Right lobe of liver (tissue), 6 donors: ENCODE data around the gene TECR. TPM values are rescaled to one million over a fixed set of nuclear protein-coding genes. Genes with fewer than 3 reads are reported as not detected.
"Not testable (repeated sequence)": the region's sequence is repeated elsewhere in the genome, so short reads cannot be mapped to it uniquely, and the experiment has no call there.

Experiments used
- ATAC-seq, 4 donors: fragments of 200-7000 bp; cut with Tn5 transposase; one replicate each; pipeline ENCODE4 v1.9.1; 2020; ENCODE audit warnings: mild to moderate bottlenecking in 4 of 4, moderate library complexity in 4 of 4
- DNase-seq, 3 donors: peaks; one replicate each; pipeline ENCODE4 v3.0.0-alpha.2; 2020
- H3K27ac ChIP-seq, 3 donors: fragments of 200-600 bp; one replicate each; pipeline ENCODE4 v1.8.0; 2022
- H3K27me3 ChIP-seq, 2 donors: fragments of 200-600 bp; one replicate each; pipeline ENCODE4 v1.8.0; 2022
- H3K36me3 ChIP-seq, 4 donors: fragments of 200-600 bp; sonication (generic) in 1 of 4; one replicate each; pipeline versions ENCODE4 v1.5.1 to v1.8.0; 2017 to 2022; ENCODE audit warnings: control low read depth in 1 of 4
- H3K4me1 ChIP-seq, 4 donors: fragments of 200-600 bp; sonication (generic) in 1 of 4; one replicate each; pipeline versions ENCODE4 v1.5.1 to v1.8.0; 2017 to 2022; ENCODE audit warnings: control low read depth in 1 of 4
- H3K4me3 ChIP-seq, 3 donors: fragments of 200-600 bp; one replicate each; pipeline ENCODE4 v1.8.0; 2022
- H3K9me3 ChIP-seq, 4 donors: fragments of 200-600 bp; sonication (generic) in 1 of 4; one replicate each; pipeline versions ENCODE4 v1.5.1 to v1.8.0; 2017 to 2022; ENCODE audit warnings: control low read depth in 1 of 4
- CTCF ChIP-seq, 4 donors: fragments of 200-600 bp in 3 of 4; fragments of 450-650 bp in 1 of 4; IDR thresholded peaks; one replicate each; pipeline versions ENCODE4 v1.5.1 to v1.8.0; 2016 to 2022; ENCODE audit warnings: antibody characterized with exemption in 4 of 4, mild to moderate bottlenecking in 2 of 4
- POLR2A ChIP-seq: fragments of 450-650 bp; IDR thresholded peaks from one replicate; pipeline ENCODE4 v1.6.1; 2017; ENCODE audit warnings: antibody characterized with exemption, mild to moderate bottlenecking
- WGBS: methylation state at CpG from one replicate; pipeline ENCODE4 v1.1.6; 2018; ENCODE audit warnings: low coverage, low lambda C conversion rate; ENCODE audit not compliant: insufficient coverage; ENCODE audit errors: missing lambda C conversion rate; 5-methylcytosine and 5-hydroxymethylcytosine counted together
- intact Hi-C, 2 donors: fragments of 100-400 bp; cut with DNase I; formaldehyde crosslinking; loops; one replicate each; pipeline versions ENCODE4 v1.11.2 to v1.14.1; 2022
- microRNA counts: library from miRNA; unstranded; fragments of <30 nt; microRNA quantifications from one replicate; lab custom pipeline; 2016
- microRNA-seq, 2 donors: library from miRNA; unstranded; fragments of <30 nt; microRNA quantifications; one replicate each; pipeline ENCODE4, GENCODE V29; 2019 to 2020
- small RNA-seq, 2 experiments: library from RNA; depleted of rRNA; stranded (forward); fragments of <200 nt; gene quantifications; one replicate each; pipeline ENCODE3, GENCODE V24; 2016
- total RNA-seq, 6 experiments: library from RNA; depleted of rRNA in 2 of 6; stranded (reverse); fragments of >200 nt in 2 of 6; fragmentation: NEBNext Ultra II Directional in 3 of 6; extraction: Animal tissue kit (Norgen Biotek cat#: 25700) in 3 of 6; gene quantifications; one replicate each; pipeline versions ENCODE4 v1.1.0 to v1.2.4, GENCODE V29; 2016 to 2023
- donor health status: DM: no; HTN: yes; CAD: no.
- donor health status: DM: no; HTN: no; CAD: no.
- donor health status: DM: no; HTN: no; CAD: no.
- donor health status: DM: no; HTN: yes; CAD: no.
- donor health status: DM: no; HTN: yes; CAD: no.

The TECR gene
- total RNA-seq, 6 experiments from 2014 or later = 37.9 to 99.0 (median 77.0) TPM

- no peak for DNase-seq
- WGBS = 96% methylated on average over 3 of the region's 4 CpGs
- Histone ChIP-seq H3K27ac (no peak overlapping the region), H3K27me3 (no peaks in the 10 kb centered on the region), H3K9me3 (no peaks in the 10 kb centered on the region), H3K36me3 (no peaks in the 10 kb centered on the region), H3K4me1 (no peaks in the 10 kb centered on the region), H3K4me3 (no peak overlapping the region)
- no peak for ATAC-seq
- intact Hi-C loops = no loop called here
- no peak for TF ChIP-seq CTCF (IDR thresholded peaks at IDR 0.05)
- no peak for TF ChIP-seq POLR2A
Measured at GRCh38 chr19:14612657-14613056, 83.3 kb downstream of the TECR start.

- H3K4me3 ChIP-seq, H3K4me1 ChIP-seq, ATAC-seq, intact Hi-C loops, DNase-seq, H3K27ac ChIP-seq, H3K36me3 ChIP-seq, H3K27me3 ChIP-seq, H3K9me3 ChIP-seq: not testable (repeated sequence)
- WGBS = 57% methylated on average over 13 of the region's 14 CpGs
Measured at GRCh38 chr19:14613399-14614098, 84.2 kb downstream of the TECR start.

- DNase-seq (no peak), ATAC-seq (peak; percentile 36 to 70 (median 52))
- no peak overlapping the region for H3K27ac ChIP-seq
- no peaks in the 10 kb centered on the region for H3K4me1 ChIP-seq
- no peaks in the 10 kb centered on the region for H3K9me3 ChIP-seq
- H3K36me3 ChIP-seq = no peaks in the 10 kb centered on the region
- no peaks in the 10 kb centered on the region for H3K27me3 ChIP-seq
- 38% methylated on average over 3 of the region's 4 CpGs for WGBS
- TF ChIP-seq POLR2A (no peak), CTCF (IDR thresholded peaks at IDR 0.05) (no peak)
- no peak overlapping the region for H3K4me3 ChIP-seq
- intact Hi-C loops = no loop called here
Measured at GRCh38 chr19:14614099-14614412, 84.7 kb downstream of the TECR start.

MicroRNA genes within 50 kb of the gene (microRNA counts, 767-probe panel; counts per million panel counts)
- 237 counts per million for microRNA hsa-miR-639 (lab: Ali Mortazavi, UCI)

Small RNA genes lying within 50 kb of the gene (microRNA-seq; reads per million reads assigned to microRNA genes)
- gene MIR639 = 1.3 to 3.8 reads per million in 2 donors

Small RNA genes lying within 50 kb of the gene (small RNA-seq; reads per million reads assigned to genes)
- gene RN7SL842P (0 reads per million in 2 experiments), gene SNRPGP15 (0 reads per million in 2 experiments)

Other genes with a start within 250 kb of the TECR start
- 10 to 100 TPM in 5 of 6 experiments, 1 to 10 TPM in 1; 7.9 to 21.5 (median 15.3) TPM for gene ADGRE5, start 148.2 kb upstream of the TECR start, total RNA-seq
- gene DDX39A, start 110.3 kb upstream of the TECR start, total RNA-seq = 10 to 100 TPM; 12.9 to 34.5 (median 24.6) TPM
- 10 to 100 TPM; 19.5 to 49.4 (median 34.1) TPM for gene PKN1, start 96.3 kb upstream of the TECR start, total RNA-seq
- gene PTGER1, start 54.2 kb upstream of the TECR start, total RNA-seq = under 1 TPM in 4 of 6 experiments, not detected in 2; 0.16 to 0.32 (median 0.29) TPM
- gene GIPC1, start 33.5 kb upstream of the TECR start, total RNA-seq = 10 to 100 TPM; 25.2 to 63.5 (median 29.8) TPM
- gene DNAJB1, start 11.2 kb upstream of the TECR start, total RNA-seq = 10 to 100 TPM; 35.7 to 76.8 (median 52.1) TPM
- 100 to 1,000 TPM in 4 of 6 experiments, 10 to 100 TPM in 2; 81.7 to 275 (median 112) TPM for gene NDUFB7, start 42.5 kb downstream of the TECR start, total RNA-seq
- gene CLEC17A, start 53.5 kb downstream of the TECR start, total RNA-seq = not detected
- gene ADGRE3, start 145.2 kb downstream of the TECR start, total RNA-seq = under 1 TPM in 4 of 6 experiments, not detected in 2; 0.09 to 0.53 (median 0.24) TPM
- gene ZNF333, start 160.5 kb downstream of the TECR start, total RNA-seq = 1 to 10 TPM; 2.5 to 6.1 (median 3.8) TPM
- 1 to 10 TPM; 1.6 to 5.7 (median 1.9) TPM for gene ADGRE2, start 249.0 kb downstream of the TECR start, total RNA-seq